Activated T-cell treated with anti-CD3 and anti-CD28 coated beads, Interleukin-2, amount 50 U/mL, for 1 hour (primary cell): ENCODE data around the gene FAM50B.

Experiments
- DNase-seq: peaks from one replicate; pipeline ENCODE4 v3.0.0-alpha.2; 2020

FAM50B gene

DNA sequence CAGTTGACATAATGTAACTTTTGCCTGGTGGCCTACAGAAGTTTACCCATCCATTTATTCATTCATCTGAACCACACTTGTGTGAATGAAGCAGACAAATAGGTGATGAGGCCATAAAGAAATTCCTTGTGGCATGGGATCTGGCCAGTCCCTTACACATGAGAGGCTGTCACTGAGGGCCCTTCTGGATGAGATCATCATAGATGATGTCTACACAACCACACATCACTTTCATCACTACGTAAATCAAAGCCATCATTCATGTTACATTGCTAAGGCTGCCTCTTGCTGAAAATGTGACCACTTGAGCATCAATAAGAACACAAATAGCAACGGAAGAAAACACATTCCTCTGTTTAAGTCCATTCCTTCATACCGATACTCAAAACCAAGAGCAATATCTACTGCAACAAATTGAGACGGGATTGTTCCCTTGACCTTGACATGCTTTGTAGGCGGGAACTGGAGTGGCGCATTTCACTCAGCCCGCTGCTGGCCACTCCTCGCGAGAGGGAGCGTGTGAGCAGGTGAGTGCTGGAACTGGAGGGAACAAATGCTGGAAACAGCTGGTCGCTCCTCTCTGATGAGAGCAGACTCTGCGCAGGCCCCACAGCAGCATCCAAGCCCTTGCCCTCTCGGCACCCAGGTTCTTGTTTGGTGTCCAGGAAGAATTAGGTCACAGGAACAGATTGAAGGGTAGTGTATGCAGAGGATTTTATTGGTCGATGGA is 49.3 kb downstream of the FAM50B start:
- no peak for DNase-seq

- DNase-seq = no peak
These were observed 49.9 kb downstream of the FAM50B start for GRCh38 chr6:3899061-3899460.

DNA sequence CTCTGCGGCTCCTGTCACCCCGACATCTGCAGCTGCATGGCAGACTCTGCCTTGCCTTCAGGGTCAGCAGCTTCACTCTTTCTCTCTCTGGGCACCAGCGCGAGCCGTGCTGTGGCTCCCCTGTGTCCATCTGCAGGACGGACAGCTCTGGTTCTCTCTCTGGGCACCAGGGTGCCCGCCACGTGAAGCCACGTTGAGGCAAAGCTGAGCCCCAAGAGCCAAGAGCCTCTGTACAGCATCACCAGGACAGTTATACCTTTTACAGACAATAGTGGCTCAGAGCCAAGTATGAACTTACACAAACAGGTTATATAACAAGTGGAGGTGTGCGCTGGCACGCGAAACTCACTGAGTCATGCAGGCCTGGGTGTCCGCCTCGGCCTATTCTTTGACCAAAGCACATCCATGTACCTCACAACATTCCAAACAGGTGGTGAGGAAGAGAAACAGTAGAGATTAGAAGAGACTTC is 50.8 kb downstream of the FAM50B start:
- DNase-seq = no peak
